Lung (tissue), 12 donors: ENCODE measurements around the gene CHORDC1. TPM values are rescaled to one million over a fixed set of nuclear protein-coding genes. Genes with fewer than 3 reads are reported as not detected.

Source experiments
- ATAC-seq: fragments of 200-7000 bp; cut with Tn5 transposase; one replicate; pipeline ENCODE4 v1.9.1; 2020; ENCODE audit warnings: moderate number of reproducible peaks; ENCODE audit not compliant: insufficient read depth, low FRiP score
- DNase-seq, 3 donors: peaks; one replicate each; pipeline ENCODE4 v3.0.0-alpha.2; 2013 to 2017
- H3K27ac ChIP-seq, 2 donors: one replicate each; pipeline ENCODE4 v1.5.1; 2013; ENCODE audit warnings: mild to moderate bottlenecking in 2 of 2, moderate library complexity in 2 of 2, control low read depth in 1 of 2, inconsistent platforms in 1 of 2, low read depth in 1 of 2, low read length in 1 of 2
- H3K27me3 ChIP-seq, 3 donors: one replicate each; pipeline ENCODE4 v1.5.1; 2013; ENCODE audit warnings: low read length in 2 of 3; ENCODE audit not compliant: control insufficient read depth in 3 of 3, insufficient read depth in 3 of 3
- H3K36me3 ChIP-seq, 4 donors: one replicate each; pipeline ENCODE4 v1.5.1; 2013; ENCODE audit warnings: low read length in 4 of 4, mild to moderate bottlenecking in 1 of 4, moderate library complexity in 1 of 4; ENCODE audit not compliant: control insufficient read depth in 4 of 4, insufficient read depth in 4 of 4
- H3K4me1 ChIP-seq, 5 donors: one replicate each; pipeline ENCODE4 v1.5.1; 2013; ENCODE audit warnings: low read length in 5 of 5, mild to moderate bottlenecking in 2 of 5, moderate library complexity in 1 of 5; ENCODE audit not compliant: control insufficient read depth in 5 of 5, insufficient read depth in 5 of 5
- H3K4me3 ChIP-seq: one replicate; pipeline ENCODE4 v1.5.1; 2013; ENCODE audit warnings: mild to moderate bottlenecking, control low read depth, moderate library complexity
- H3K9ac ChIP-seq, 2 donors: one replicate each; pipeline ENCODE4 v1.5.1; 2013; ENCODE audit warnings: low read length in 2 of 2, control low read depth in 1 of 2; ENCODE audit not compliant: insufficient read depth in 1 of 2
- H3K9me3 ChIP-seq, 4 donors: one replicate each; pipeline ENCODE4 v1.5.1; 2013; ENCODE audit warnings: low read length in 3 of 4, mild to moderate bottlenecking in 1 of 4, moderate library complexity in 1 of 4; ENCODE audit not compliant: control insufficient read depth in 4 of 4, insufficient read depth in 3 of 4
- CTCF ChIP-seq: IDR thresholded peaks from 2 replicates; pipeline ENCODE4 v1.5.1; 2012; ENCODE audit warnings: mild to moderate bottlenecking; ENCODE audit errors: control extremely low read depth, extremely low read depth
- WGBS, 2 donors: extraction: QIAGEN DNeasy Blood & Tissue Kit; methylation state at CpG; one replicate each; pipeline ENCODE4 v1.1.7; 2013; 5-methylcytosine and 5-hydroxymethylcytosine counted together
- polyA plus RNA-seq, 2 donors: library from polyadenylated mRNA; stranded (reverse); fragments of 200-250 nt; gene quantifications; one replicate each; pipeline ENCODE4 v1.2.1, GENCODE V29; 2013
- total RNA-seq, 2 donors: library from RNA; depleted of rRNA in 1 of 2; stranded (reverse); fragments of >200 nt in 1 of 2; gene quantifications; one replicate each; pipeline ENCODE4 v1.2.1, GENCODE V29; 2014 to 2021
- donor health status: control.
- donor health status: control.
- donor health status: Bipolar disorder and iron deficiency.
- donor health status: healthy.
- donor health status: DM: yes; HTN: yes; CAD: no.

CHORDC1 gene
- total and polyA plus RNA-seq, 4 donors: 20.4 to 80.4 (median 22.7) TPM

DNA sequence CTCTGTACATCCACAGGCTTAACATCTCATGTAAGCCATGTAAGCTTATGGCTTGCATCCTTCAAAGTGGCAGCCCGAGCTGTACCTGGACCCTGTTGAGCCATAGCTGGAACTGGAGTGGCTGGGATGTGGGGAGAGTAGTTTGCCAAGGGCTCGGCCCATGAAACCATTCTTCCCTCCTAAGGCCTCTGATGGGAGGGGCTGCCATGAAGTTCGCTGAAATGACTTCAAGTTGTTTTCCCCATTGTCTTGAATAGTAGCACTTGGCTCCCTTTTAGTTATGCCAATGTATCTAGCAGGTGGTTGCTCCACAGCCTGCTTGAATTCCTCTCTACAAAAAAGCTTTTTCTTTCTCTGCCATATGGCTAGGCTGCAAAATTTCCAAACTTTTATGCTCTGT is 5.2 kb upstream of the CHORDC1 start:
- Histone ChIP-seq H3K9ac (no peak overlapping the region), H3K27ac (no peak overlapping the region), H3K4me3 (no peak overlapping the region), H3K4me1 (peaks cover 0 to 7% (median 0%) of the 10 kb centered on the region in 5 donors), H3K36me3 (no peaks in the 10 kb centered on the region), H3K27me3 (no peaks in the 10 kb centered on the region), H3K9me3 (peaks cover 0 to 2% (median 0%) of the 10 kb centered on the region in 4 donors)
- TF ChIP-seq CTCF: no peak
- WGBS, 2 donors: 86 to 97% methylated on average over 3 of the region's 3 CpGs
- DNase-seq: no peak
- no peak for ATAC-seq

DNA sequence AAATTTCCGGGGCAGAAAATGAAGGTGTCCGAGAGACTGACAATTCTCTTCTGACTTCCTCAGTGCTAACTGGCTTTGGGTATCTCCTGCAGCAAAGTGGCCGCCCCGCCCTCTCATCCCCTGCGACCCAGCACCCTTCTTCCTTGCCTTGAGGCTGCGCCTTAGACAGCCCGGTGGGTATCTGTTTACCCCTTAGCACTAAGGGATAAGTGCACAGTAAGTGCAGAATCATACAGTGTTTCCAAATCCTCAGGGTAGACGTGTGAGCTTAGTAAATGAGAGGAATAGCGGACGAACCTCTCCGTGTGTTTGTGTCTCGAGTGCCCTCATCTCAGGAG is 368 bp upstream of the CHORDC1 start:
- Histone ChIP-seq H3K27ac (peak overlapping the region; percentile 90 to 97), H3K4me3 (peak overlapping the region; percentile 94), H3K27me3 (no peaks in the 10 kb centered on the region), H3K9ac (peak overlapping the region; percentile 90), H3K4me1 (peaks cover 0 to 20% (median 4%) of the 10 kb centered on the region in 5 donors), H3K9me3 (peaks cover 0 to 2% (median 0%) of the 10 kb centered on the region in 4 donors), H3K36me3 (peaks cover 0 to 4% (median 0%) of the 10 kb centered on the region in 4 donors)
- TF ChIP-seq CTCF: no peak
- 1 to 2% methylated on average over 12 of the region's 12 CpGs for WGBS, 2 donors
- ATAC-seq (peak; percentile 34), DNase-seq (no peak)

DNA sequence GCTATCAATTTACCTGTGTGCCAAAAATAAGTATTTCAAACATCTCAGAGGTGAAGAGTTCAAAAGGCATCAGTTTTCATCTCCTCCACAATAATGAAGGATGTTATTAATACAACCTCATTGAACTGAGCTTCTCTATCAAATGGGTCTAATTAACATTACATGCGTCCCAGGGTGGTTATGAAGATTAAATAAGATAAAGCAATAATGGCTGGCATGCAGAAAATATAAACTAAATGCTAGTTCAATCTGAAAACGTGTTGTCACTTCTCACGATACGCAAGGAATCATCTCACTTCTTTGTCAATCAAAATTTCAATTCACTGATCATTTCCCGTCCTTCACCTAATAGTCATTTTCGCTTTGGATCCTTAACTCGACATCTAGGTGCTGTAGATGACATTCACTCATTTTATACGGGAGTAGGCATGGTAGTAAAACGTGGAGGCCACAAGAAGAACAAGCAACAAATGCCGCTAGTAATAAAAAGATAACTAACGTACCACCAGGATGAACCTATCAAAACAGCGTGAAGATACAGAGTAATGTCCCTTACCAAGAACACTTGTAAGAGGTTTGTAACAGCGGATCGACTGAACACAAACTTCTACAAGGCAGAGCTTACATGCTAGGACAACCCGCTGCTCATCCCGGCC is 918 bp downstream of the CHORDC1 start:
- 9 to 10% methylated on average over 16 of the region's 16 CpGs for WGBS, 2 donors
- peak overlapping the region; percentile 90 to 97 for H3K27ac ChIP-seq
- no peaks in the 10 kb centered on the region for H3K27me3 ChIP-seq
- ATAC-seq: no peak
- no peak for DNase-seq
- no peak for TF ChIP-seq CTCF
- H3K9me3 ChIP-seq: no peaks in the 10 kb centered on the region
- H3K9ac ChIP-seq: peak overlapping the region; percentile 90
- peaks cover 0 to 4% (median 0%) of the 10 kb centered on the region in 4 donors for H3K36me3 ChIP-seq
- H3K4me3 ChIP-seq: peak overlapping the region; percentile 94
- H3K4me1 ChIP-seq: peaks cover 0 to 22% (median 4%) of the 10 kb centered on the region in 5 donors

GRCh38 chr11:90220391-90220790 is 2.5 kb downstream of the CHORDC1 start:
- TF ChIP-seq CTCF: no peak
- H3K9ac ChIP-seq: no peak overlapping the region
- peaks cover 0 to 22% (median 4%) of the 10 kb centered on the region in 5 donors for H3K4me1 ChIP-seq
- no peak overlapping the region for H3K27ac ChIP-seq
- WGBS, 2 donors: 87 to 91% methylated on average over 1 of the region's 1 CpG
- H3K27me3 ChIP-seq: no peaks in the 10 kb centered on the region
- no peaks in the 10 kb centered on the region for H3K9me3 ChIP-seq
- ATAC-seq (no peak), DNase-seq (no peak)
- peaks cover 0 to 4% (median 0%) of the 10 kb centered on the region in 4 donors for H3K36me3 ChIP-seq
- H3K4me3 ChIP-seq: no peak overlapping the region
